Type B pancreatic cell (in vitro differentiated cells): ENCODE data around the gene BRAT1. TPM values are rescaled to one million over a fixed set of nuclear protein-coding genes. Genes with fewer than 3 reads are reported as not detected.

ENCODE experiments used
- DNase-seq: peaks from one replicate; pipeline ENCODE4 v3.0.0; 2021; ENCODE audit warnings: mixed read lengths; ENCODE audit not compliant: unreplicated experiment; ENCODE audit errors: extremely low spot score
- H3K27ac Mint-ChIP-seq: 2 replicates; pipeline ENCODE4 v1.8.0; 2021; ENCODE audit warnings: mild to moderate bottlenecking, mixed read lengths
- H3K27me3 Mint-ChIP-seq: 2 replicates; pipeline ENCODE4 v1.8.0; 2021; ENCODE audit warnings: mixed read lengths
- H3K36me3 Mint-ChIP-seq: 2 replicates; pipeline ENCODE4 v1.8.0; 2021; ENCODE audit warnings: mixed read lengths
- H3K4me1 Mint-ChIP-seq: one replicate; pipeline ENCODE4 v1.8.0; 2021; ENCODE audit warnings: mixed read lengths; ENCODE audit not compliant: unreplicated experiment
- H3K4me3 Mint-ChIP-seq: 2 replicates; pipeline ENCODE4 v1.8.0; 2021; ENCODE audit warnings: mild to moderate bottlenecking, mixed read lengths
- H3K9me3 Mint-ChIP-seq: 2 replicates; pipeline ENCODE4 v1.8.0; 2021; ENCODE audit warnings: mixed read lengths
- CTCF ChIP-seq: fragments of 200-600 bp; sonication (generic); conservative IDR thresholded peaks from 2 replicates; pipeline ENCODE4 v1.5.0; 2021; ENCODE audit warnings: antibody characterized with exemption, mild to moderate bottlenecking
- total RNA-seq: library from RNA; stranded (reverse); gene quantifications from 2 replicates; pipeline ENCODE4 v1.2.1, GENCODE V29; 2021; ENCODE audit warnings: low replicate concordance

BRAT1 gene
- total RNA-seq, 1 donor from 2014 or later = 40.3 TPM

- Mint-ChIP-seq H3K36me3 (peaks cover 11% of the 10 kb centered on the region), H3K4me1 (no peaks in the 10 kb centered on the region), H3K27ac (no peak overlapping the region), H3K9me3 (no peaks in the 10 kb centered on the region), H3K4me3 (no peak overlapping the region), H3K27me3 (no peaks in the 10 kb centered on the region)
- DNase-seq = no peak
- no peak for TF ChIP-seq CTCF
Observed at GRCh38 chr7:2580636-2581035, 25.3 kb upstream of the BRAT1 start.

GRCh38 chr7:2577914-2578680 lies 22.8 kb upstream of the BRAT1 start:
- H3K4me1 Mint-ChIP-seq = no peaks in the 10 kb centered on the region
- no peak overlapping the region for H3K27ac Mint-ChIP-seq
- DNase-seq = no peak
- H3K36me3 Mint-ChIP-seq = peaks cover 13% of the 10 kb centered on the region
- no peak for TF ChIP-seq CTCF
- no peaks in the 10 kb centered on the region for H3K27me3 Mint-ChIP-seq
- no peak overlapping the region for H3K4me3 Mint-ChIP-seq
- no peaks in the 10 kb centered on the region for H3K9me3 Mint-ChIP-seq

- H3K27me3 Mint-ChIP-seq = no peaks in the 10 kb centered on the region
- DNase-seq = no peak
- no peak overlapping the region for H3K27ac Mint-ChIP-seq
- H3K4me3 Mint-ChIP-seq = no peak overlapping the region
- peaks cover 3% of the 10 kb centered on the region for H3K4me1 Mint-ChIP-seq
- no peak for TF ChIP-seq CTCF
- H3K9me3 Mint-ChIP-seq = no peaks in the 10 kb centered on the region
- peaks cover 9% of the 10 kb centered on the region for H3K36me3 Mint-ChIP-seq
Observed at GRCh38 chr7:2576742-2577491, 21.6 kb upstream of the BRAT1 start.

- Mint-ChIP-seq H3K9me3 (no peaks in the 10 kb centered on the region), H3K4me3 (no peak overlapping the region), H3K4me1 (peaks cover 3% of the 10 kb centered on the region), H3K36me3 (peaks cover 9% of the 10 kb centered on the region), H3K27ac (no peak overlapping the region), H3K27me3 (no peaks in the 10 kb centered on the region)
- no peak for TF ChIP-seq CTCF
- no peak for DNase-seq
Observed at GRCh38 chr7:2575733-2576340, 20.5 kb upstream of the BRAT1 start.

- Mint-ChIP-seq H3K27ac (no peak overlapping the region), H3K36me3 (peaks cover 9% of the 10 kb centered on the region), H3K4me1 (peaks cover 3% of the 10 kb centered on the region), H3K9me3 (no peaks in the 10 kb centered on the region), H3K27me3 (no peaks in the 10 kb centered on the region), H3K4me3 (no peak overlapping the region)
- no peak for DNase-seq
- TF ChIP-seq CTCF = no peak
Observed at GRCh38 chr7:2575046-2575732, 19.9 kb upstream of the BRAT1 start.
